SK-N-SH treated with all-trans-retinoic acid at 6 μM for 48 hours (cell line): ENCODE data around the gene ANKRD44.
A peak's percentile ranks its signal among the peaks of the same experiment; 100 is the strongest.

Source experiments
- ATAC-seq: fragments of 200-7000 bp; cut with Tn5 transposase; 3 replicates; pipeline ENCODE4 v1.9.1; 2020; ENCODE audit warnings: mild to moderate bottlenecking, moderate library complexity
- ARNTL ChIP-seq: fragments of 450-650 bp; formaldehyde crosslinking; IDR thresholded peaks from 2 replicates; pipeline ENCODE4 v1.5.0; 2020; ENCODE audit warnings: low read depth, mild to moderate bottlenecking, moderate library complexity, borderline replicate concordance
- BACH2 ChIP-seq: fragments of 250-450 bp; sonication (Bioruptor Pico); IDR thresholded peaks from 2 replicates; pipeline ENCODE4 v1.9.0; 2021; ENCODE audit warnings: mild to moderate bottlenecking, borderline replicate concordance
- CSDC2 ChIP-seq: fragments of 250-450 bp; sonication (Bioruptor Pico); IDR thresholded peaks from 2 replicates; pipeline ENCODE4 v1.5.0; 2020; ENCODE audit warnings: mild to moderate bottlenecking, moderate library complexity
- ESRRG ChIP-seq: fragments of 250-450 bp; sonication (Bioruptor Pico); IDR thresholded peaks from 2 replicates; pipeline ENCODE4 v1.6.1; 2021; ENCODE audit warnings: mild to moderate bottlenecking
- GLIS3 ChIP-seq: fragments of 250-450 bp; sonication (Bioruptor Pico); IDR thresholded peaks from 2 replicates; pipeline ENCODE4 v1.5.0; 2020; ENCODE audit warnings: mild to moderate bottlenecking, moderate library complexity
- OSR1 ChIP-seq: fragments of 250-450 bp; sonication (Bioruptor Pico); IDR thresholded peaks from 2 replicates; pipeline ENCODE4 v1.8.0; 2022; ENCODE audit warnings: moderate library complexity, mild to moderate bottlenecking, inconsistent platforms
- RARB ChIP-seq: fragments of 250-450 bp; sonication (Bioruptor Pico); IDR thresholded peaks from 2 replicates; pipeline ENCODE4 v1.8.0; 2021; ENCODE audit warnings: mild to moderate bottlenecking, moderate library complexity
- SNAI2 ChIP-seq: fragments of 250-450 bp; sonication (Bioruptor Pico); IDR thresholded peaks from 2 replicates; pipeline ENCODE4 v1.5.0; 2020; ENCODE audit warnings: mild to moderate bottlenecking, moderate library complexity
- TCF4 ChIP-seq: fragments of 250-450 bp; sonication (Bioruptor Pico); IDR thresholded peaks from 2 replicates; pipeline ENCODE4 v1.8.0; 2021; ENCODE audit warnings: mild to moderate bottlenecking, moderate library complexity, borderline replicate concordance
- TOX ChIP-seq: fragments of 250-450 bp; sonication (Bioruptor Pico); IDR thresholded peaks from 2 replicates; pipeline ENCODE4 v1.8.0; 2021; ENCODE audit warnings: mild to moderate bottlenecking, moderate library complexity, borderline replicate concordance
- ZFP3 ChIP-seq: fragments of 250-450 bp; sonication (Bioruptor Pico); IDR thresholded peaks from 2 replicates; pipeline ENCODE4 v1.5.0; 2020; ENCODE audit warnings: mild to moderate bottlenecking, moderate library complexity
- ZFP30 ChIP-seq: fragments of 450-650 bp; formaldehyde crosslinking; IDR thresholded peaks from 2 replicates; pipeline ENCODE4 v1.5.0; 2022; ENCODE audit warnings: mild to moderate bottlenecking, moderate library complexity
- ZNF565 ChIP-seq: fragments of 450-650 bp; formaldehyde crosslinking; conservative IDR thresholded peaks from 2 replicates; pipeline ENCODE4 v1.5.0; 2020; ENCODE audit warnings: low read depth, mild to moderate bottlenecking, moderate library complexity
- ZNF8 ChIP-seq: fragments of 450-650 bp; formaldehyde crosslinking; IDR thresholded peaks from 2 replicates; pipeline ENCODE4 v1.5.0; 2020; ENCODE audit warnings: mild to moderate bottlenecking, moderate library complexity
- TF ChIP-seq, protein P1 (sequence below): fragments of 250-450 bp; sonication (Bioruptor Pico); IDR thresholded peaks from 2 replicates; pipeline ENCODE4 v1.5.1; 2021; ENCODE audit warnings: mild to moderate bottlenecking, moderate library complexity
- TF ChIP-seq, protein P2 (sequence below): fragments of 250-450 bp; sonication (Bioruptor Pico); IDR thresholded peaks from 2 replicates; pipeline ENCODE4 v1.8.0; 2021; ENCODE audit warnings: low read depth, mild to moderate bottlenecking, moderate library complexity, borderline replicate concordance
- TF ChIP-seq, protein P3 (sequence below): fragments of 250-450 bp; sonication (Bioruptor Pico); IDR thresholded peaks from 2 replicates; pipeline ENCODE4 v1.8.0; 2020; ENCODE audit warnings: mild to moderate bottlenecking, moderate library complexity, borderline replicate concordance
- TF ChIP-seq, protein P4 (sequence below): fragments of 250-450 bp; sonication (Bioruptor Pico); IDR thresholded peaks from 2 replicates; pipeline ENCODE4 v1.5.1; 2020; ENCODE audit warnings: low read depth, mild to moderate bottlenecking, moderate library complexity
- TF ChIP-seq, protein P5 (sequence below): fragments of 250-450 bp; sonication (Bioruptor Pico); IDR thresholded peaks from 2 replicates; pipeline ENCODE4 v1.5.0; 2020; ENCODE audit warnings: mild to moderate bottlenecking, moderate library complexity

The ANKRD44 gene

DNA sequence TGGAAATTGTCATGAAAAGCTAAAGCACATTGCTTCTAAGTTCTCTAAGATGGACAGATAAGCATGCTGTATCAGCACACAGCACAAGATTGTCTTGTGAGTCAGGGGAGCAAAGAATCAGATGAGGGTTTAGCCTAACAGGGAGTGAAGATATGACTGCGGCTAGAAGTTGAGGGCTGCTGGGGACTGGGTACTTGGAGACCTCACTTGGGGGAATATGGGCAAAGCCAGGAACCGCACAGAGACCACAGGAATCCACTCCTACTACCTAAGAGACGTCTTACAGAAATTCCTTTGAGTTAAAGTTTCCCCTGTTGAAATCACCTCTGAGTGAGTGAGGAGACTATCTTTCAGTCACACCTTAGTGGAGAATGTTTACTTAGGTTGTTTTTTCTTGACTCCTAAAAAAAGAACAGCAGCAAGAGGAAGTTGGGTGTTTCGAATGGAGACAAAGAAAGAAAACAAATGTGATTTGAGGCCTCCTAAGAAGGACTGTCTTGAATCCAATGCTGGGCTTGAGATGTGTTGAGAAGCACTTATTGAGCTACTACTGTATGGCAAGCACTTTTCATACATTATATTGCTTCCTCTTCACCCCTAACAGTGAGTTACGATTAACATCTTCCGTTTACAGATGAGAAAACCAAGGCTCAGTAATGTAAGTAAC is 100.7 kb downstream of the ANKRD44 start:
- ATAC-seq: 0 out of 3 replicates have a peak, but pooled peaks have one; percentile 28
- TF ChIP-seq, protein P1, sequence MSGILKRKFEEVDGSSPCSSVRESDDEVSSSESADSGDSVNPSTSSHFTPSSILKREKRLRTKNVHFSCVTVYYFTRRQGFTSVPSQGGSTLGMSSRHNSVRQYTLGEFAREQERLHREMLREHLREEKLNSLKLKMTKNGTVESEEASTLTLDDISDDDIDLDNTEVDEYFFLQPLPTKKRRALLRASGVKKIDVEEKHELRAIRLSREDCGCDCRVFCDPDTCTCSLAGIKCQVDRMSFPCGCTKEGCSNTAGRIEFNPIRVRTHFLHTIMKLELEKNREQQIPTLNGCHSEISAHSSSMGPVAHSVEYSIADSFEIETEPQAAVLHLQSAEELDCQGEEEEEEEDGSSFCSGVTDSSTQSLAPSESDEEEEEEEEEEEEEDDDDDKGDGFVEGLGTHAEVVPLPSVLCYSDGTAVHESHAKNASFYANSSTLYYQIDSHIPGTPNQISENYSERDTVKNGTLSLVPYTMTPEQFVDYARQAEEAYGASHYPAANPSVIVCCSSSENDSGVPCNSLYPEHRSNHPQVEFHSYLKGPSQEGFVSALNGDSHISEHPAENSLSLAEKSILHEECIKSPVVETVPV (CRISPR knock-in tag): no peak
- TF ChIP-seq, protein P2, sequence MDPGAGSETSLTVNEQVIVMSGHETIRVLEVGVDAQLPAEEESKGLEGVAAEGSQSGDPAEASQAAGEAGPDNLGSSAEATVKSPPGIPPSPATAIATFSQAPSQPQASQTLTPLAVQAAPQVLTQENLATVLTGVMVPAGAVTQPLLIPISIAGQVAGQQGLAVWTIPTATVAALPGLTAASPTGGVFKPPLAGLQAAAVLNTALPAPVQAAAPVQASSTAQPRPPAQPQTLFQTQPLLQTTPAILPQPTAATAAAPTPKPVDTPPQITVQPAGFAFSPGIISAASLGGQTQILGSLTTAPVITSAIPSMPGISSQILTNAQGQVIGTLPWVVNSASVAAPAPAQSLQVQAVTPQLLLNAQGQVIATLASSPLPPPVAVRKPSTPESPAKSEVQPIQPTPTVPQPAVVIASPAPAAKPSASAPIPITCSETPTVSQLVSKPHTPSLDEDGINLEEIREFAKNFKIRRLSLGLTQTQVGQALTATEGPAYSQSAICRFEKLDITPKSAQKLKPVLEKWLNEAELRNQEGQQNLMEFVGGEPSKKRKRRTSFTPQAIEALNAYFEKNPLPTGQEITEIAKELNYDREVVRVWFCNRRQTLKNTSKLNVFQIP (CRISPR knock-in tag): no peak

DNA sequence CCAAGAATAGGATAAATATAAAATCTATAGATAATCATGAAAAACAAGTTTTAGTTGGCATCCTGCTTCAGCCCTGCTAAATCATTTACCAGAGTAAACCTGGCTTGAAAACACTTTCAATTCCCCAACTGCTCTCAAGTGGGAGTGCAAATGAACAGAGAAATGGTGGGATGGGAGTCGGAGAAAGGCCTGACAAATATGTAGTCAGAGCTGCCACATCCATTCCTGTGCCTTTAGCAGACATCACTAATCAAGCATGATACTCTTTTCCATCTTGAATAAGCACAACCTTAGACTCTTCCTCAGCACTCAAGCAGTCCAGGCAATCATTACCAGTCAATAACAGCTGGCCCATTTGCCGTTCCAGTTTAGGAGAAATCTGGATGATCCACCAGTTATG is 101.3 kb downstream of the ANKRD44 start:
- no peak for TF ChIP-seq GLIS3 (CRISPR knock-in tag)
- TF ChIP-seq, protein P3, sequence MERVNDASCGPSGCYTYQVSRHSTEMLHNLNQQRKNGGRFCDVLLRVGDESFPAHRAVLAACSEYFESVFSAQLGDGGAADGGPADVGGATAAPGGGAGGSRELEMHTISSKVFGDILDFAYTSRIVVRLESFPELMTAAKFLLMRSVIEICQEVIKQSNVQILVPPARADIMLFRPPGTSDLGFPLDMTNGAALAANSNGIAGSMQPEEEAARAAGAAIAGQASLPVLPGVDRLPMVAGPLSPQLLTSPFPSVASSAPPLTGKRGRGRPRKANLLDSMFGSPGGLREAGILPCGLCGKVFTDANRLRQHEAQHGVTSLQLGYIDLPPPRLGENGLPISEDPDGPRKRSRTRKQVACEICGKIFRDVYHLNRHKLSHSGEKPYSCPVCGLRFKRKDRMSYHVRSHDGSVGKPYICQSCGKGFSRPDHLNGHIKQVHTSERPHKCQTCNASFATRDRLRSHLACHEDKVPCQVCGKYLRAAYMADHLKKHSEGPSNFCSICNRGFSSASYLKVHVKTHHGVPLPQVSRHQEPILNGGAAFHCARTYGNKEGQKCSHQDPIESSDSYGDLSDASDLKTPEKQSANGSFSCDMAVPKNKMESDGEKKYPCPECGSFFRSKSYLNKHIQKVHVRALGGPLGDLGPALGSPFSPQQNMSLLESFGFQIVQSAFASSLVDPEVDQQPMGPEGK (CRISPR knock-in tag): no peak
- TF ChIP-seq ZFP30 (CRISPR knock-in tag): no peak
- TF ChIP-seq CSDC2 (CRISPR knock-in tag): no peak
- no peak for TF ChIP-seq OSR1
- no peak for TF ChIP-seq SNAI2 (CRISPR knock-in tag)
- TF ChIP-seq, protein P1 (CRISPR knock-in tag): no peak
- TF ChIP-seq ZNF565 (CRISPR knock-in tag): no peak
- no peak for TF ChIP-seq TOX (CRISPR knock-in tag)
- TF ChIP-seq, protein P4, sequence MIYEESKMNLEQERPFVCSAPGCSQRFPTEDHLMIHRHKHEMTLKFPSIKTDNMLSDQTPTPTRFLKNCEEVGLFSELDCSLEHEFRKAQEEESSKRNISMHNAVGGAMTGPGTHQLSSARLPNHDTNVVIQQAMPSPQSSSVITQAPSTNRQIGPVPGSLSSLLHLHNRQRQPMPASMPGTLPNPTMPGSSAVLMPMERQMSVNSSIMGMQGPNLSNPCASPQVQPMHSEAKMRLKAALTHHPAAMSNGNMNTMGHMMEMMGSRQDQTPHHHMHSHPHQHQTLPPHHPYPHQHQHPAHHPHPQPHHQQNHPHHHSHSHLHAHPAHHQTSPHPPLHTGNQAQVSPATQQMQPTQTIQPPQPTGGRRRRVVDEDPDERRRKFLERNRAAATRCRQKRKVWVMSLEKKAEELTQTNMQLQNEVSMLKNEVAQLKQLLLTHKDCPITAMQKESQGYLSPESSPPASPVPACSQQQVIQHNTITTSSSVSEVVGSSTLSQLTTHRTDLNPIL (CRISPR knock-in tag): no peak
- TF ChIP-seq, protein P5, sequence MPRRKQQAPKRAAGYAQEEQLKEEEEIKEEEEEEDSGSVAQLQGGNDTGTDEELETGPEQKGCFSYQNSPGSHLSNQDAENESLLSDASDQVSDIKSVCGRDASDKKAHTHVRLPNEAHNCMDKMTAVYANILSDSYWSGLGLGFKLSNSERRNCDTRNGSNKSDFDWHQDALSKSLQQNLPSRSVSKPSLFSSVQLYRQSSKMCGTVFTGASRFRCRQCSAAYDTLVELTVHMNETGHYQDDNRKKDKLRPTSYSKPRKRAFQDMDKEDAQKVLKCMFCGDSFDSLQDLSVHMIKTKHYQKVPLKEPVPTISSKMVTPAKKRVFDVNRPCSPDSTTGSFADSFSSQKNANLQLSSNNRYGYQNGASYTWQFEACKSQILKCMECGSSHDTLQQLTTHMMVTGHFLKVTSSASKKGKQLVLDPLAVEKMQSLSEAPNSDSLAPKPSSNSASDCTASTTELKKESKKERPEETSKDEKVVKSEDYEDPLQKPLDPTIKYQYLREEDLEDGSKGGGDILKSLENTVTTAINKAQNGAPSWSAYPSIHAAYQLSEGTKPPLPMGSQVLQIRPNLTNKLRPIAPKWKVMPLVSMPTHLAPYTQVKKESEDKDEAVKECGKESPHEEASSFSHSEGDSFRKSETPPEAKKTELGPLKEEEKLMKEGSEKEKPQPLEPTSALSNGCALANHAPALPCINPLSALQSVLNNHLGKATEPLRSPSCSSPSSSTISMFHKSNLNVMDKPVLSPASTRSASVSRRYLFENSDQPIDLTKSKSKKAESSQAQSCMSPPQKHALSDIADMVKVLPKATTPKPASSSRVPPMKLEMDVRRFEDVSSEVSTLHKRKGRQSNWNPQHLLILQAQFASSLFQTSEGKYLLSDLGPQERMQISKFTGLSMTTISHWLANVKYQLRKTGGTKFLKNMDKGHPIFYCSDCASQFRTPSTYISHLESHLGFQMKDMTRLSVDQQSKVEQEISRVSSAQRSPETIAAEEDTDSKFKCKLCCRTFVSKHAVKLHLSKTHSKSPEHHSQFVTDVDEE: no peak
- no peak for TF ChIP-seq RARB (CRISPR knock-in tag)
- TF ChIP-seq, protein P2 (CRISPR knock-in tag): no peak
- no peak for TF ChIP-seq ZFP3
- TF ChIP-seq BACH2 (CRISPR knock-in tag): no peak
- TF ChIP-seq ESRRG (CRISPR knock-in tag): no peak
- TF ChIP-seq ZNF8: no peak
- TF ChIP-seq TCF4 (CRISPR knock-in tag): no peak
- TF ChIP-seq ARNTL (CRISPR knock-in tag): no peak
- ATAC-seq: peak; percentile 46; the same call in 2 of the 3 replicates
